ENCODE data around the gene GXYLT2. TPM values are rescaled to one million over a fixed set of nuclear protein-coding genes. Genes with fewer than 3 reads are reported as not detected.

The GXYLT2 gene
- total and polyA plus RNA-seq, 2 of the 13 experiments (the other 11 are each of a cell fraction or from before 2014, with no cell fraction given) = 4.3 to 6.9 TPM

- TF ChIP-seq ZNF687 (CRISPR knock-in tag; IDR thresholded peaks at IDR 0.05) = peak; percentile 98
- no peak for TF ChIP-seq ZNF614 (CRISPR knock-in tag; IDR thresholded peaks at IDR 0.05; ENCODE audit: borderline replicate concordance)
- no peak for TF ChIP-seq ZSCAN5A (CRISPR knock-in tag; IDR thresholded peaks at IDR 0.05; ENCODE audit: borderline replicate concordance)
- no peak for TF ChIP-seq HNF4G (IDR thresholded peaks at IDR 0.05; ENCODE audit: borderline replicate concordance, low read depth, low read length)
- TF ChIP-seq HNF4G (CRISPR knock-in tag; IDR thresholded peaks at IDR 0.05; ENCODE audit: borderline replicate concordance, low read depth) = peak; percentile 36; the same call in 1 of the 2 replicates
- TF ChIP-seq ZNF646 (CRISPR knock-in tag; IDR thresholded peaks at IDR 0.05) = no peak
- TF ChIP-seq YY1 (IDR thresholded peaks at IDR 0.05; ENCODE audit: insufficient read depth, insufficient replicate concordance, low read depth, low read length) = peak; percentile 95
- TF ChIP-seq ELF3 (CRISPR knock-in tag; IDR thresholded peaks at IDR 0.05) = peak; percentile 33; the same call in 1 of the 2 replicates
- no peak for TF ChIP-seq GPBP1L1 (CRISPR knock-in tag; IDR thresholded peaks at IDR 0.05)
These were observed 108.9 kb downstream of the GXYLT2 start, which contains the start of gene PPP4R2 (continued) for GRCh38 chr3:72996473-72997333.

Measured in HepG2 (cell line).